WTC11 (cell line): ENCODE data around the gene MYRF.

ENCODE experiments used
- ESRRA ChIP-seq: sonication (generic); formaldehyde crosslinking; IDR thresholded peaks from 2 replicates; pipeline ENCODE4 v1.8.1; 2022; ENCODE audit warnings: mild to moderate bottlenecking, missing genetic modification reagents, borderline replicate concordance
- HMGXB4 ChIP-seq: sonication (generic); formaldehyde crosslinking; IDR thresholded peaks from 2 replicates; pipeline ENCODE4 v1.8.1; 2023; ENCODE audit warnings: mild to moderate bottlenecking, moderate library complexity, missing genetic modification reagents
- ZNF232 ChIP-seq: sonication (generic); formaldehyde crosslinking; IDR thresholded peaks from 2 replicates; pipeline ENCODE4 v1.8.0; 2022; ENCODE audit warnings: mild to moderate bottlenecking, missing genetic modification reagents
- ZNF263 ChIP-seq: sonication (generic); formaldehyde crosslinking; IDR thresholded peaks from 2 replicates; pipeline ENCODE4 v1.8.1; 2022; ENCODE audit warnings: low read depth, mild to moderate bottlenecking, moderate library complexity, missing genetic modification reagents
- TF ChIP-seq, protein P1 (sequence below): sonication (generic); formaldehyde crosslinking; IDR thresholded peaks from 2 replicates; pipeline ENCODE4 v1.8.1; 2023; ENCODE audit warnings: mild to moderate bottlenecking, missing genetic modification reagents, moderate library complexity
- TF ChIP-seq, protein P2 (sequence below): fragments of 200-600 bp; IDR thresholded peaks from 2 replicates; pipeline ENCODE4 v1.8.0; 2022; ENCODE audit warnings: antibody characterized with exemption
- TF ChIP-seq, protein P3 (sequence below): sonication (generic); formaldehyde crosslinking; conservative IDR thresholded peaks from 2 replicates; pipeline ENCODE4 v1.8.1; 2022; ENCODE audit warnings: mild to moderate bottlenecking, missing genetic modification reagents

DNA sequence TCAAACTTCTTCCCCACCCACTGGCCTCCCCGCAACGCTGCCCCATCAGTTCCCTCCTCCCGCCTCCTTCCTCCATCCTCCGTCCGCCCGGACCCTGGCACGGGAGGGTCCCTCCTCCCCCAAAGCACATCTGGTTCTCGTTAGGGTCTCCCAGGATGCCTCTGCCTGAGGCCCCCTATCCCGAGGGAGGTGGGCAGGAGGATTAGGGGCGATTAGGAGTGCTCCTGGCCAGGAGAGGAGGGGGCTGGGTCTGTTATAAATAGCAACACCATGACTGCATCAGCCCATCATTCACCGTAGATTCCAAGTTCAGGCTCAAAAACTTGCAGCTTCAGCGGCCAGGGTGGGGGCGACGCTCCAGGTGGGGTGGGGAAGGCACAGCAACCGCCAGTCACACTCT is 10.4 kb downstream of the MYRF start:
- TF ChIP-seq HMGXB4 (CRISPR knock-in tag), result no peak
- TF ChIP-seq, protein P1, sequence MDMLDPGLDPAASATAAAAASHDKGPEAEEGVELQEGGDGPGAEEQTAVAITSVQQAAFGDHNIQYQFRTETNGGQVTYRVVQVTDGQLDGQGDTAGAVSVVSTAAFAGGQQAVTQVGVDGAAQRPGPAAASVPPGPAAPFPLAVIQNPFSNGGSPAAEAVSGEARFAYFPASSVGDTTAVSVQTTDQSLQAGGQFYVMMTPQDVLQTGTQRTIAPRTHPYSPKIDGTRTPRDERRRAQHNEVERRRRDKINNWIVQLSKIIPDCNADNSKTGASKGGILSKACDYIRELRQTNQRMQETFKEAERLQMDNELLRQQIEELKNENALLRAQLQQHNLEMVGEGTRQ, result no peak
- TF ChIP-seq, protein P2, sequence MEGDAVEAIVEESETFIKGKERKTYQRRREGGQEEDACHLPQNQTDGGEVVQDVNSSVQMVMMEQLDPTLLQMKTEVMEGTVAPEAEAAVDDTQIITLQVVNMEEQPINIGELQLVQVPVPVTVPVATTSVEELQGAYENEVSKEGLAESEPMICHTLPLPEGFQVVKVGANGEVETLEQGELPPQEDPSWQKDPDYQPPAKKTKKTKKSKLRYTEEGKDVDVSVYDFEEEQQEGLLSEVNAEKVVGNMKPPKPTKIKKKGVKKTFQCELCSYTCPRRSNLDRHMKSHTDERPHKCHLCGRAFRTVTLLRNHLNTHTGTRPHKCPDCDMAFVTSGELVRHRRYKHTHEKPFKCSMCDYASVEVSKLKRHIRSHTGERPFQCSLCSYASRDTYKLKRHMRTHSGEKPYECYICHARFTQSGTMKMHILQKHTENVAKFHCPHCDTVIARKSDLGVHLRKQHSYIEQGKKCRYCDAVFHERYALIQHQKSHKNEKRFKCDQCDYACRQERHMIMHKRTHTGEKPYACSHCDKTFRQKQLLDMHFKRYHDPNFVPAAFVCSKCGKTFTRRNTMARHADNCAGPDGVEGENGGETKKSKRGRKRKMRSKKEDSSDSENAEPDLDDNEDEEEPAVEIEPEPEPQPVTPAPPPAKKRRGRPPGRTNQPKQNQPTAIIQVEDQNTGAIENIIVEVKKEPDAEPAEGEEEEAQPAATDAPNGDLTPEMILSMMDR, result no peak
- TF ChIP-seq ZNF263, result no peak
- TF ChIP-seq, protein P3, sequence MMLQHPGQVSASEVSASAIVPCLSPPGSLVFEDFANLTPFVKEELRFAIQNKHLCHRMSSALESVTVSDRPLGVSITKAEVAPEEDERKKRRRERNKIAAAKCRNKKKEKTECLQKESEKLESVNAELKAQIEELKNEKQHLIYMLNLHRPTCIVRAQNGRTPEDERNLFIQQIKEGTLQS (CRISPR knock-in tag), result no peak
- no peak for TF ChIP-seq ZNF232
- no peak for TF ChIP-seq ESRRA (CRISPR knock-in tag)
